GM18526 (cell line): ENCODE measurements around the gene NSG2.

ENCODE experiments used
- POLR2A ChIP-seq: IDR thresholded peaks from 3 replicates; pipeline ENCODE4 v1.6.1; 2011; ENCODE audit not compliant: insufficient read length; ENCODE audit errors: extremely low read depth

The NSG2 gene

DNA sequence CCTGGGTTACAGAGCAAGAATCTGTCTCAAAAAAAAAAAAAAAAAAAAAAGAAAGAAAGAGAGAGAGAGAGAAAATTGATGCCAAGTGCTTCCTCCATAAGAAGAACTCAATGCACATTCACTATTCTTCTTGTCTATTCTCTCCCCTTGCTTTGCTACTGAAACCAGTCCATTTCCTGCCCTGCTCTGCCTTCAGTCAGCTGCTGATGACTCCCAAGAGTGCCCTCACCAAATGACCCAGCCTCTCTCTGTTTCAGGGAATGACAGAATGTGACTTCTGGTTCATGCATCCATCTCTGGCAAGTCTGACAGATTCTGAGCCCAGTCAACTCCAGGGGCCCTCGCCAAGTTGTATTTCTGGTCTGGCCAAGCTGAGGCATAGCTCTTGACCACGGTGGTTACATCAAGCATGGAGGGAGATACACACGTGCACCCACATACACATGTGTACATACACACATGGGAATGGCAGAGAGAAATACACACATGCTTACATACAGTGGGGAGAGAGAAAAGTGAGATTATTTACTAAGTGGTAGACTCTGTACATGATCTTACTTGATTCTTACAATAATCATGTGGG, 106.2 kb downstream of the NSG2 start:
- no peak for TF ChIP-seq POLR2A

- TF ChIP-seq POLR2A, result no peak
Measured at GRCh38 chr5:174154559-174154958, 109.1 kb downstream of the NSG2 start.

- no peak for TF ChIP-seq POLR2A
Measured at GRCh38 chr5:174155281-174155680, 109.8 kb downstream of the NSG2 start.

DNA sequence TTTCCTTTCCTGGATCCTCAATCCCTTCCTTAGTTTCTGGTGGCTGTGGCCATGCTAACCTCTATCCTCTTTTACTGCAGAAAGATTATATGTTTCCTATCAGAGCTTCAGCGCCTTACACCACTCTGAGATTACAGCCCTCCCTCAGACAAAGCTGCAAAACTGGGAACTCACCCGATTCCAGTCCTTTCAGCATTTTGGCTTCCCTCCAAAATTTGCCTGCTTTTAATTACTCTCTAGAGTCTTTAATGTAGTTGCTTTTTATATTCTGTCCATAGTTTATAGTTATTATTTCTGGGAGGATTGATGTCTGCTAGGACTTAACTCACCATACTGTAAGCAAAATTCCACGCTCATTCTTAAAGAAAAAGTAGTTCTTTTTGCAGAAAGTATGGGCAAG, 110.2 kb downstream of the NSG2 start:
- TF ChIP-seq POLR2A, result no peak

- no peak for TF ChIP-seq POLR2A
Measured at GRCh38 chr5:174157048-174157447, 111.5 kb downstream of the NSG2 start.
